ENCODE data around the gene PDE10A.

GRCh38 chr6:165556116-165556843, 106.8 kb downstream of the PDE10A start:
- TF ChIP-seq CTCF (IDR thresholded peaks at IDR 0.05) (no peak), EP300 (IDR thresholded peaks at IDR 0.05) (no peak), POLR2A (IDR thresholded peaks at IDR 0.05) (no peak)
